Kidney (tissue), 14 donors: ENCODE measurements around the gene GFPT2. TPM values are rescaled to one million over a fixed set of nuclear protein-coding genes. Genes with fewer than 3 reads are reported as not detected.
A peak's percentile ranks its signal among the peaks of the same experiment; 100 is the strongest.

Experiments used
- DNase-seq, 5 donors: peaks; one replicate each; pipeline ENCODE4 v3.0.0-alpha.2; 2013 to 2020
- FAIRE-seq: peaks from 2 replicates; lab custom pipeline; 2012; peaks lifted over from hg19 to GRCh38; lab: Jason Lieb, UNC
- H3K27ac ChIP-seq, 2 donors: one replicate each; pipeline ENCODE4 v1.7.0; 2013; ENCODE audit warnings: low read depth in 2 of 2, low read length in 2 of 2, inconsistent platforms in 1 of 2
- H3K27me3 ChIP-seq: one replicate; pipeline ENCODE4 v1.7.1; 2013; ENCODE audit warnings: low read length, inconsistent platforms; ENCODE audit not compliant: control insufficient read depth, insufficient read depth
- H3K36me3 ChIP-seq, 3 donors: one replicate each; pipeline versions ENCODE4 v1.7.0 to v1.7.1; 2013; ENCODE audit warnings: low read length in 3 of 3, control low read depth in 1 of 3, inconsistent platforms in 1 of 3; ENCODE audit not compliant: insufficient read depth in 3 of 3, control insufficient read depth in 2 of 3
- H3K4me1 ChIP-seq, 3 donors: one replicate each; pipeline versions ENCODE4 v1.7.0 to v1.7.1; 2013; ENCODE audit warnings: low read length in 3 of 3, inconsistent platforms in 1 of 3, low read depth in 1 of 3; ENCODE audit not compliant: control insufficient read depth in 2 of 3, insufficient read depth in 2 of 3
- H3K4me3 ChIP-seq, 3 donors: one replicate each; pipeline versions ENCODE4 v1.7.0 to v1.8.1; 2013; ENCODE audit warnings: low read length in 3 of 3, control low read depth in 1 of 3, inconsistent platforms in 1 of 3
- H3K9ac ChIP-seq, 3 donors: one replicate each; pipeline versions ENCODE4 v1.7.0 to v1.7.1; 2013; ENCODE audit warnings: low read length in 3 of 3, control low read depth in 1 of 3, inconsistent platforms in 1 of 3
- H3K9me3 ChIP-seq, 3 donors: one replicate each; pipeline versions ENCODE4 v1.7.0 to v1.7.1; 2013; ENCODE audit warnings: low read length in 3 of 3, control low read depth in 1 of 3, inconsistent platforms in 1 of 3; ENCODE audit not compliant: control insufficient read depth in 2 of 3, insufficient read depth in 1 of 3
- intact Hi-C: fragments of 100-400 bp; cut with DNase I; formaldehyde crosslinking; loops from one replicate; pipeline ENCODE4 v1.11.1; 2022
- polyA plus RNA-seq: library from polyadenylated mRNA; stranded (reverse); fragments of 350-450 nt; fragmentation: Illumina TruSeq; extraction: RNeasy Lipid Tissue Mini Kit (QIAGEN cat#74804); gene quantifications from one replicate; pipeline ENCODE4 v1.2.3, GENCODE V29; 2014; ENCODE audit warnings: low read depth, low replicate concordance; ENCODE audit not compliant: insufficient read depth
- total RNA-seq: library from RNA; stranded (reverse); fragmentation: NEBNext Ultra II Directional; extraction: Animal tissue kit (Norgen Biotek cat#: 25700); gene quantifications from one replicate; pipeline ENCODE4 v1.2.1, GENCODE V29; 2021
- TF ChIP-seq, protein P1 (sequence below): IDR thresholded peaks from 3 replicates; pipeline ENCODE4 v1.5.1; 2012; ENCODE audit warnings: mild to moderate bottlenecking, moderate library complexity, borderline replicate concordance; ENCODE audit not compliant: insufficient read depth; ENCODE audit errors: extremely low read depth
- donor health status: control.
- donor health status: control.
- donor health status: control.
- donor health status: control.
- donor health status: control.
- donor health status: DM: yes; HTN: yes; CAD: no.
- donor health status: Normal renal cell carcinoma (clear cell type).

GFPT2 gene
- total and polyA plus RNA-seq, 2 donors from 2014 or later: 2.7 to 15.9 TPM

DNA sequence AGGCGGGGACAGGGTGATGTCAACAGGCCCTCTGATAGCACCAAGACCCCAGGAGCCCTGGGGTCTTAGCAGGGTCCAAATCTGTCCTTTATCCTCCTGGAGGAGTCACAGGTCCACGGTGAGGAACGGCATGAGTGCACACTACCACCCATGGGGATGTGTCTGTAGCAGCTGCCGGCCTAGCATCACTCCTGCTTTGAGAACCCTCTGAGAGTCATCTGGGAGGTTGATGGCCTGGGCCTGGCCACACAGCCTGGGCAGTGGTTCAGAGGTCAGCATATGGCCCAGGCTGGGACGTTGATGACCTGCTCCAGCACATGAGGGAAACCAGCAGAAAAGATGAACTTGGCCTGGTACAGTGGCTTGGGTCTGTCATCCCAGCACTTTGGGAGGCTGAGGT is 1.8 kb upstream of the GFPT2 start:
- Histone ChIP-seq H3K9ac (no peak overlapping the region), H3K27ac (no peak overlapping the region), H3K4me3 (no peak overlapping the region), H3K36me3 (no peaks in the 10 kb centered on the region), H3K4me1 (peaks cover 0 to 6% (median 0%) of the 10 kb centered on the region in 3 donors), H3K9me3 (no peaks in the 10 kb centered on the region), H3K27me3 (no peaks in the 10 kb centered on the region)
- TF ChIP-seq, protein P1, sequence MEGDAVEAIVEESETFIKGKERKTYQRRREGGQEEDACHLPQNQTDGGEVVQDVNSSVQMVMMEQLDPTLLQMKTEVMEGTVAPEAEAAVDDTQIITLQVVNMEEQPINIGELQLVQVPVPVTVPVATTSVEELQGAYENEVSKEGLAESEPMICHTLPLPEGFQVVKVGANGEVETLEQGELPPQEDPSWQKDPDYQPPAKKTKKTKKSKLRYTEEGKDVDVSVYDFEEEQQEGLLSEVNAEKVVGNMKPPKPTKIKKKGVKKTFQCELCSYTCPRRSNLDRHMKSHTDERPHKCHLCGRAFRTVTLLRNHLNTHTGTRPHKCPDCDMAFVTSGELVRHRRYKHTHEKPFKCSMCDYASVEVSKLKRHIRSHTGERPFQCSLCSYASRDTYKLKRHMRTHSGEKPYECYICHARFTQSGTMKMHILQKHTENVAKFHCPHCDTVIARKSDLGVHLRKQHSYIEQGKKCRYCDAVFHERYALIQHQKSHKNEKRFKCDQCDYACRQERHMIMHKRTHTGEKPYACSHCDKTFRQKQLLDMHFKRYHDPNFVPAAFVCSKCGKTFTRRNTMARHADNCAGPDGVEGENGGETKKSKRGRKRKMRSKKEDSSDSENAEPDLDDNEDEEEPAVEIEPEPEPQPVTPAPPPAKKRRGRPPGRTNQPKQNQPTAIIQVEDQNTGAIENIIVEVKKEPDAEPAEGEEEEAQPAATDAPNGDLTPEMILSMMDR: no peak
- DNase-seq (no peak), FAIRE-seq (no peak)
- intact Hi-C loops: no loop called here

DNA sequence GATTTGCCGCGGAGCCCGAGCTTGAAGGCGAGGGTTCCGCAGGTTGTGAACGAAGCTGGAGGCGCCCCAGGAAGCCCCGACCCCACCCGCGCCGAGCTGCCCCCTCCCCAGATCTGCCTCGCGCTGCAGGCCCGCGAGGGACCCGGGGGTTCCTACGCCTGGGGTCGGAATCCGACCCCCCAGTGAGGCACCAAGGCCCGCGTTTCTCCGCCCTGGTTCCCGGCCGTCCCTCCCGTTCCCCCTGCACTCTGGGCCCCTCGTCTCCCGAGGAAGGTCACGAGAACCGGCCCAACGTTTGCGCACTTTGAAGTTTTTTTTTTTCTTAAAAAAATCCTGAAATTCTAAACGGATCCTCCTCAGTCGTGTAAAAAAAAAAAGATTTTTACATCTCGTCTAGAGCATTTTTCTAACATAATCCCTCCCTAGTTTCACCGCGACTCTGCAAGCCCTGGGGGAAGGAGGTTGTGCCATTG is 880 bp upstream of the GFPT2 start:
- FAIRE-seq: no peak
- H3K9ac ChIP-seq: peak overlapping the region in 1 of 3 donors; percentile 51
- no peaks in the 10 kb centered on the region for H3K9me3 ChIP-seq
- no peaks in the 10 kb centered on the region for H3K27me3 ChIP-seq
- TF ChIP-seq, protein P1: no peak
- peak overlapping the region in 2 of 3 donors; percentile 55 to 77 for H3K4me3 ChIP-seq
- intact Hi-C loops: no loop called here
- H3K4me1 ChIP-seq: peaks cover 0 to 6% (median 0%) of the 10 kb centered on the region in 3 donors
- H3K36me3 ChIP-seq: no peaks in the 10 kb centered on the region
- no peak overlapping the region for H3K27ac ChIP-seq
- DNase-seq: peak in 3 of 5 donors; percentile 15 to 54 (median 26)

DNA sequence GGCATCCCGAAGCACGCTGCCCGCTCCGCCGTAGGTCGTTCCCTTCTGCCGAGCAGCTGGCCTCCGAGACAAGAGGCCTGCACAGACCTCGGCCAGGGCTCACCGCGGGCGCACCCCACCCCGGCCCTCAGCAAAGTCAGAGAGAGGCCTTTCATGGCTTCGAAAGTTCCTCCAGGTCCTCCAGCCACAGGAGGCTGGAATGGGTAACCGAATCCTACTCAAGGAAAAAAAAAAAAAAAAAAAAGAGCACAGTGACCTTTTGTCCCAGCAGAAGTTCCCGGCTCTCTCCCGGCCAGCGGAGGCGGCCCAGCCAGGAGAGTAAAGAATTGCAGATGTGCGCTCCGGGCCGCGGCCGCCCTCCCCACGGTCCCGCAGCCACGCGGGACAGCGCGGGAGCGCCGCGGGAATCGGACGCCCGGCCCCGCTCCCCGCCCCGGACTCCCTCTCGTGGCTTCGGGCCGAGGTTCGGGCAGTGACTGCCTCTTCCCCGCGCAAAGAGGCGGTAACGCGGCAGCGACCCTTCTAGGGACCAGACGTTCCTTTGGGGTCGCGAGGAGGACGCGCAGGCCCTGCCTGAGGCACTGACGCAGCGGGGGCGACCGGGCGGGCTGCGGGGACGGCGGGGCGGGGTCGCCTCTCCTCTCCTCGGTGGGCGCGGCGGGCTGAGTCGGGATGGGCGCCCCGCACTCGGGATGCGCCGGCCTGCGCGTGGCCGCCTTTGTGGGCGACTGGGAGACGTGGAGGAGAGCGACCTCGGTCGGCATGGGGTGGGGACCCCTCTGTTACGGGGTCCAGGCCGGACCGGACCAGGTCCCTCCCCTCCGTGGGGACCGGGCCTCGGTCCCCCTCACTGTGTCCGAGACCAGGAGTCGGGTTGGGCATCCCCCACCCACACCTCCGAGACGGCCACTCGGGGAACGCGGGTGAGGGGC is 754 bp downstream of the GFPT2 start:
- Histone ChIP-seq H3K27ac (no peak overlapping the region), H3K9me3 (no peaks in the 10 kb centered on the region), H3K4me3 (peak overlapping the region; percentile 16 to 55 (median 34)), H3K36me3 (no peaks in the 10 kb centered on the region), H3K9ac (peak overlapping the region in 2 of 3 donors; percentile 12 to 41), H3K4me1 (peaks cover 0 to 6% (median 0%) of the 10 kb centered on the region in 3 donors), H3K27me3 (no peaks in the 10 kb centered on the region)
- no peak for FAIRE-seq
- TF ChIP-seq, protein P1: no peak
- intact Hi-C loops: no loop called here
- peak; percentile 53 to 82 (median 71) for DNase-seq
